HCEC 1CT (cell line): ENCODE results near the gene SCYGR4.
"Not testable (repeated sequence)": the region's sequence is repeated elsewhere in the genome, so short reads cannot be mapped to it uniquely, and the experiment has no call there.

Experiments
- DNase-seq: peaks from one replicate; pipeline ENCODE4 v3.0.0-alpha.2; 2017

Gene SCYGR4

GRCh38 chr2:227614740-227615139, 2.6 kb upstream of the SCYGR4 start, which contains the start of gene SCYGR3:
SCYGR3 (minus strand) TSS chr2:227614840; CDS start chr2:227614840, 0 bp downstream.
- DNase-seq: no peak

- DNase-seq: no peak
These were observed 2.1 kb upstream of the SCYGR4 start for GRCh38 chr2:227615181-227615580.

GRCh38 chr2:227615906-227616305, 1.4 kb upstream of the SCYGR4 start:
- no peak for DNase-seq

DNA sequence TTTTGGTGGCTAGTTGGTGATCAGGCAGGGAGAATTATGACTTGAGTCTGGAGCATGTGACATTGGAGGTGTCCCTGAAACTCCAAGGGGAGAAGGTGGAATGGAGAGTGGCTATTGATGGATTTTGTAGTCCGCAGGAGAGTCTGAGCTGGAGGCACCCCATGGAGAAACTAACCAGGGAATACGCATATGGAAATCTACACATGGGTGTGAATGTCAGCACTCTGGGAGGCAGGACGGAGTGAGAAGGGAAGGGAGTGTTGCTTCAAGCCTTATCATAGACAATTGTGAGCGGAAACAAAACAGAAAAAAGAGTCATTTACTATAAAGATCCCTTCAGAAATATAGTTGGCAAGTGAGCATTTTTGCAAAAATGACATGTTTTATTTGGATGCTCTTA, 667 bp upstream of the SCYGR4 start:
- DNase-seq: no peak

- DNase-seq: peak; percentile 66
These were observed 5.9 kb downstream of the SCYGR4 start for GRCh38 chr2:227623226-227623625.

DNA sequence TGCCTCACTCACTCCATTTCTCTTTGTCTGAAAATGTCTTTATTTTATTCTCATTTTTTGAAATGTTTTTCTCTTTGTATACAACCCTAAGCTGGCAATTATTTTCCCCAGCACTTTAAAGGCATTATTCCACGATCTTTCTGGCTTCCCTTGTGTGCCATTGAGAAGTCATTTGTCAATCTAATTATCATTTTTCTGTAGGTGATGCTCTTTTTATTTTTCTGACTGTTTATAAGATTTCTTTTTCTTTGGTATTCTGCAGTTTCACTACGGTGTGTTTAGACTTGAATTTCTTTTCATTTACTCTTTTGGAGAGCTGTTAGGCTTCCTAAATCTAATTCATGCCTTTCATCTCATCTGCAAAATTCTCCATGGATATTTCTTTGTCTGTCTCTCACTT, 8.1 kb downstream of the SCYGR4 start:
- no peak for DNase-seq

DNA sequence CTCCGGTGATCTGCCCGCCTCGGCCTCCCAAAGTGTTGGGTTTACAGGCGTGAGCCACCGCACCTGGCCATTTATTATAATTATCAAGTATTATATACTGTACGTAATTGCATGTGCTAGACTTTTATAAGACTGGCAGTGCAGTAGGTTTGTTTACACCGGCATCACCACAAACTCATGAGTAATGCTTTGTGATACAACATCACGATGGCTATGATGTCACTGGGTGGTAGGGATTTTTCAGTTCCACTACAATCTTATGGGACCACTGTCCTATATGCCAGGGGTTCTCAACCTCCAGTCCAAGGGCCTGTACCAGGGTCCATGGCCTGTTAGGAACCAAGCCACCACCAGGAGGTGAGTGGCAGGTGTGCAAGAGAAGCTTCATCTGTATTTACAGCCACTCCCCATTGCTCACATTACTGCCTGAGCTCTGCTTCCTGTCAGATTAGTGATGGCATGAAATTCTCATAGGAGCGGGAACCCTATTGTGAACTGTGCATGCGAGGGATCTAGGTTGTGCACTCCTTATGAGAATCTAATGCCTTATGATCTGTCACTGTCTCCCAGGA, 9.4 kb downstream of the SCYGR4 start:
- peak; percentile 15 for DNase-seq

- no peak for DNase-seq
These were observed 10.5 kb downstream of the SCYGR4 start for GRCh38 chr2:227627769-227628168.

DNA sequence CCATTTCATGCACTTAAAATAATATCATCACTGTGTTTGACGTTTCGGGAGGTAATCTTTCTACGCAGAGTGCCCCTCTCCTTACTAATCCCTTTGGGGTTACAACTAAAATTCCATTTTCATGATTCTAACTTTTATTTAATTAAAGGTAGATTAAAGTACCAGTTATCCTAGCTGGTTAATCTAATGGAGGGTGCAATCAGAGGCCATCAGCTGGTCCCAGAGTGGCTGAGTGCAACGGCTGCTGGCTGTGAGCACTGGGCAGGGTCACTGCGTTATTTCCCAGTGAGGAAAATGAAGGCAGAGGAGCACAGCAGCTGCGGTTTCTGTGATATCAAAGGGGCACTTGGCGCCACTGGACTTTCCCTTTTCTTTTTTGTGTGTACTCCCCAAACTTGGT, 12.1 kb downstream of the SCYGR4 start:
- DNase-seq: no peak

DNA sequence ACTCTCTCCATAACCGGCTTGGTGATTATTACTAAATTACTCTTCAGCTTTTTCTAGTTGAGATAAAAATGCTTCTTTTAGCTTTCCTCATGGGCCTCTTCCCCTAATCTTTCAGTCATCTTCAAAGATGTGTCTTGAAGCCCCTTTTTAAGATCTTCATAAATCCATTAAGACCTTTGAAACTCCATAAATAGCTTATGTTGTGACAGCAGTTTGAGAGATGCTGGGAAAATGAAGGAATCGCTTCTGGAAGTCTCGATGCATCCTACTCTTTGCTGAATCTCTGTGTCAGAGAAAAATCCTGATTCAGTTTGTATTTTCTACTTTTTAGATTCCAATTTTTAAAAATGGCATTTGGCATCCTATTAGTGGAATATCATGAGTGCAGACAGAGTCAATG, 13.0 kb downstream of the SCYGR4 start:
- DNase-seq: no peak

- no peak for DNase-seq
These were observed 15.5 kb downstream of the SCYGR4 start for GRCh38 chr2:227632827-227633226.

DNA sequence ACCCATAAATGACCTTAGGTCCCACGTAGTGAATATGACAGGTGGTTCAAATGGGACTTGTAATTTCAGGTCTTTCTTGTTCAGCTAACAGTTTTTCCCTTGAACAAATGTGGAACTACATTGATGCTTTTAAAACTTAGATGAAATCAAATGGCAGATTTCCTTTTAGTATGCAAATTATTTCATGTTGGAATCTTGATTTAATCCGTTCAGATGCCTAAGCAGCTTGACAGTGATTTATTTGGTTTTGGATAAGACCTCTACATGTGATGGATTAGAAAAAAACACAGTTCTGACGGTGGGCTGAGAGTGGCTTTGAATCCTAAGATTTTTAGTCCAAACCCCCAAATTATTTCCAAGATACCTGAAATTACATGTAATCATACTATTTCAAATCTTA, 16.9 kb downstream of the SCYGR4 start:
- no peak for DNase-seq

- DNase-seq: no peak
These were observed 25.4 kb downstream of the SCYGR4 start for GRCh38 chr2:227642656-227643055.

- DNase-seq: no peak
These were observed 26.8 kb downstream of the SCYGR4 start for GRCh38 chr2:227643990-227644551.

GRCh38 chr2:227653419-227653818, 36.1 kb downstream of the SCYGR4 start:
- DNase-seq: peak; percentile 17

DNA sequence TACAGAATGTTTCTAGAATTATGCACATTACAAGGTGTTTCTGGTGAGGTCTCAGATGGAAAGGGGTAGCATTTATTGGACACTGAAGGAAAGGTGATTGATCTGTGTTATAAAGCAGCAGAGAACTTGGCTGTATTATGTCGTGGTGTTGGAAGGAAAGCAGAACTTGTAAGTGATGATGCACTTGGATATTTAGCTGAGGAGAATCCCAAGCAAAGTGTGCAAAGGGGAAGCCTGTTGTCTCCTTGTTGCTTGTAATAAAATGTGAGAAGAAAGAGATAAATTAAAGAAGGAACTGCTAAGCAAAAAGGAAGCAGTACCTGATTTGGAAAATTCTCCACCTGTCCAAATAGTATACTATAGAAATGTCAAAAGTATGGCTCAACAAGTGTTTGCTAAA, 37.1 kb downstream of the SCYGR4 start:
- no peak for DNase-seq

DNA sequence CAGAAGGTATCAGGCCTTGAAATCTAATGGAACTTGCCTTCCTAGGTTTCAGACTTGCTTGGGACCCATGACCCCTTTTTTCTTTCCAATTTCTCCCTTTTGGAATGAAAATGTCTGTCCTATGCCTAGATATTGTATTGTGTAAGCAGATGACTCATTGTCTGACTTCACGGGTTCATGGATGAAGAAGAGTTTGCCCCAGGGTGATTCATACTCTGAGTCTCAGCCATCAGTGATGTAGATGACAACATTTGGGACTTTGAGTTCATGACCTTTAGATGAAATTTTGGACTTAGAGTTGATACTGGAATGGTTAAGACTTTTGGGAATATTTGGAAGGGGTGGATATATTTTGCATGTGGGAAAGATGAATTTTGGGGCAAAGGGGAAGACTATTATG, 38.2 kb downstream of the SCYGR4 start:
- DNase-seq: peak; percentile 91

GRCh38 chr2:227657199-227657845, 40.0 kb downstream of the SCYGR4 start:
- DNase-seq: no peak

- no peak for DNase-seq
These were observed 43.8 kb downstream of the SCYGR4 start for GRCh38 chr2:227661025-227661649.

DNA sequence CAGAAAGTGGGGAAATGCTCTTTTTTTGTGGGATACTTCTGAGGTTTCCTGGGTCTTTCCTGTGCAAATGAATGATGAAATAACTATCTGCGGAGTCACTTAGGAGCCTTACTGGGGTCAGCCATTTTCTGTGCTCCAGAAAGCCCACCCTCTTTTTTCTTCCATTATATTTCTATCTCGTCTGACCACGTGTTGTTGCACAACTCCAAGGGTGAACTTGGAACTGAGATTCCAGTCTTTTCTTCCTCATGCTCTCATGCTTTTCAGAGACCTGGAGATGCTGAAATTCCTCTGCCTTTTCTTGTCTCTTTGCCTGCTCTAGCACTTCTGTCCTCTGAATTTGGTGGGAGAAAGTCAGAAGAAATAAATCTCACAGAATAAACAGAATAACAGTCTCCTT, 44.5 kb downstream of the SCYGR4 start:
- no peak for DNase-seq

DNA sequence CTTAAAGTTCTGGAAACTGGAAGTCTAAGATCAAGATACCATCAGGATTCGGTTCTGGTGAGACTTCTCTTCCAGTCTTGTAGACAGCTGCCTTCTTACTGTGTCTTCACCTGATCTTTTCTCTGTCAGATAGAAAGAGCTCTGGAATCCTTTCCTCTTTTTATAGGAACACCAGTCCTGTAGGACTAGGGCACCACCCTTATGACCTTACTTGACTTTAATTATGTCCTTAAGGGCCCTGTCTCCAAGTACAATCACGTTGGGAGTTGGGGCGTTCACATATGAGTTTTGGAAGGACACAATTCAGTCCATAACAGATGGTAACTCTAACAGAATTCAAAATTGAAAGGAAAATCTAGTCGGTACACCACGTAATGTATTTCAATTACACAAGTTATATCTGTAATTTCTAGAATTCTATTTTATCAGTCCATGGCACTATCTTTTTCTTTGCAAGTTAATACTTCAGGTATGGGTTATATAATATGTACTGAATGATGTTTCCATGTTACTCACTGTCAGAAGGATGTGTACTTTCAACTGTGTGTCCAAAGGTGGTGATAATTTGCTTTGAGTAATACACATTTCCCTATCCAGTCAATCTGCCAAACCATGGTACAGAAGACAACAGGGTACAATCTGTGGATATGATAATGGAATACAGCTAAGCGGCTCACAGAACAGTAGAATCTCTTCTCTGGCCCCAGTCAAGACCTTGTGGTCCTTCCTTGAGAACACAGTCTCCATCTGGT, 48.1 kb downstream of the SCYGR4 start:
- no peak for DNase-seq

DNA sequence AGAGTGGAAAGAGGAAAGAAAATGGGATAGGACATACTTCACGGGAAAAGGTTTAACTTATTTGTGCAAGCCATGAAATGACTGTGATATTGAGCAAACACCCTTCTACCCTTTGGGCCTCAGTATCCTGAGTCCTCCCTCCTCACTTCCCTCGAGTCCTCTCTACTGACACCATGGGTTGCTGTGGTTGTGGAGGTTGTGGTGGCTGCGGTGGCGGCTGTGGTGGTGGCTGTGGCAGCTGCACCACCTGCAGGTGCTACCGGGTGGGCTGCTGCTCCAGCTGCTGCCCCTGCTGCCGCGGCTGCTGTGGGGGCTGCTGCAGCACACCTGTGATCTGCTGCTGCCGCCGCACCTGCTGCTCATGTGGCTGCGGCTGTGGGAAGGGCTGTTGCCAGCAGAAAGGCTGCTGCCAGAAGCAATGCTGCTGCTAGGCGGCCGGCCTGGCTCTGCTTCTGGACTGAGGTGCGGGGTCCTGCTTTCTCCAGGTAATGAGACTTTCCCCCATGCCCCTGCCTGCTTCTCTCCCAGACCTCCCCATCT, 49.4 kb downstream of the SCYGR4 start, which contains the start of gene SCYGR5:
TSS of gene SCYGR5 (plus strand) at position 174 of the 540 bp plus-strand sequence. CDS start at position 174, 0 bp downstream.
- not testable (repeated sequence) for DNase-seq
